ENCODE results near the gene ADAMTSL2.

DNA sequence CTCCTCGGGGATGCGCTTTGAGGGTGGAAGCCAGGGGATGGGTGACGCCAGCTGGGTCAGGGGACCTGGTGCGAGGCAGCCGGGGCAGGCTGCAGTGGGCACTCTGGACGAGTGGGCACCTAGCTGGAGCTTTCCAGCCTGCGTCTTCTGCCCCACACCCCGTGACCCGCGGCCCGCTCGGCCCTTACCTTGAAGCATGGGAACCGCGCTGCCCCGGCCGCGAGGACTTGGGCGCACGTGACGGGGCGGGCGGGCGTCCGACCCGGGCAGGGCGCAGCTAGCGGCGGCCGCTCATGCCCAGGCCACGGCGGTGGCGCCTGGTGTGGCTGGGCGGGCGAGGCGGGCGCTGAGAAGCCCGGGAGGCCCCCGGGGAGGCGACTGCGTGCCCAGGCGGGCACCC is 74.4 kb downstream of the ADAMTSL2 start:
- TF ChIP-seq, protein P1, sequence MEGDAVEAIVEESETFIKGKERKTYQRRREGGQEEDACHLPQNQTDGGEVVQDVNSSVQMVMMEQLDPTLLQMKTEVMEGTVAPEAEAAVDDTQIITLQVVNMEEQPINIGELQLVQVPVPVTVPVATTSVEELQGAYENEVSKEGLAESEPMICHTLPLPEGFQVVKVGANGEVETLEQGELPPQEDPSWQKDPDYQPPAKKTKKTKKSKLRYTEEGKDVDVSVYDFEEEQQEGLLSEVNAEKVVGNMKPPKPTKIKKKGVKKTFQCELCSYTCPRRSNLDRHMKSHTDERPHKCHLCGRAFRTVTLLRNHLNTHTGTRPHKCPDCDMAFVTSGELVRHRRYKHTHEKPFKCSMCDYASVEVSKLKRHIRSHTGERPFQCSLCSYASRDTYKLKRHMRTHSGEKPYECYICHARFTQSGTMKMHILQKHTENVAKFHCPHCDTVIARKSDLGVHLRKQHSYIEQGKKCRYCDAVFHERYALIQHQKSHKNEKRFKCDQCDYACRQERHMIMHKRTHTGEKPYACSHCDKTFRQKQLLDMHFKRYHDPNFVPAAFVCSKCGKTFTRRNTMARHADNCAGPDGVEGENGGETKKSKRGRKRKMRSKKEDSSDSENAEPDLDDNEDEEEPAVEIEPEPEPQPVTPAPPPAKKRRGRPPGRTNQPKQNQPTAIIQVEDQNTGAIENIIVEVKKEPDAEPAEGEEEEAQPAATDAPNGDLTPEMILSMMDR (IDR thresholded peaks at IDR 0.05; ENCODE audit: low read depth, low read length), result no peak
- no peak for TF ChIP-seq EZH2phosphoT487 (IDR thresholded peaks at IDR 0.05; ENCODE audit: low read depth)
